H1 (cell line): ENCODE measurements around the gene RAD50. TPM values are rescaled to one million over a fixed set of nuclear protein-coding genes. Genes with fewer than 3 reads are reported as not detected.

Experiments used
- CHD7 ChIP-seq: fragments of 300-600 bp; sonication (generic); IDR thresholded peaks from 2 replicates; pipeline ENCODE4 v1.7.1; 2012; ENCODE audit warnings: low read length, moderate library complexity, mild to moderate bottlenecking, inconsistent platforms; ENCODE audit not compliant: insufficient replicate concordance
- RBBP5 ChIP-seq: IDR thresholded peaks from 2 replicates; pipeline ENCODE4 v1.7.1; 2012; ENCODE audit warnings: low read depth, mild to moderate bottlenecking, inconsistent platforms, low read length, moderate library complexity, borderline replicate concordance
- SAP30 ChIP-seq: fragments of 300-600 bp; sonication (generic); IDR thresholded peaks from 2 replicates; pipeline ENCODE4 v1.7.1; 2012; ENCODE audit warnings: low read length, moderate library complexity, mild to moderate bottlenecking, inconsistent platforms; ENCODE audit not compliant: insufficient read depth, insufficient replicate concordance
- TBP ChIP-seq: IDR thresholded peaks from 2 replicates; pipeline ENCODE4 v1.6.1; 2011; ENCODE audit warnings: low read depth, low read length, improper control_type of control experiment
- polyA plus RNA-seq, 7 experiments: library from polyadenylated mRNA; depleted of rRNA in 3 of 7; stranded (reverse) in 5 of 7; unstranded in 2 of 7; fragments of >200 nt in 5 of 7; fragments of 200-250 nt in 2 of 7; gene quantifications; 1 replicate in 5 of 7; 2 replicates in 1 of 7; 4 replicates in 1 of 7; pipeline versions ENCODE4 v1.2.1 to v1.2.3, GENCODE V29; 2011 to 2013; ENCODE audit warnings: missing spikeins in 2 of 7, mixed read lengths in 2 of 7
- total RNA-seq: library from RNA; stranded (reverse); fragmentation: NEBNext Ultra II Directional; extraction: Animal tissue kit (Norgen Biotek cat#: 25700); gene quantifications from 2 replicates; pipeline ENCODE4 v1.2.1, GENCODE V29; 2021

The RAD50 gene
- total and polyA plus RNA-seq, 2 of the 8 experiments (the other 6 are each of a cell fraction or from before 2014, with no cell fraction given), result 10.1 to 39.4 TPM

GRCh38 chr5:132528866-132529634, 27.7 kb upstream of the RAD50 start (continued):
- TF ChIP-seq SAP30 (no peak), TBP (no peak), RBBP5 (no peak), CHD7 (no peak)
